K562 (cell line): ENCODE results near the gene CPVL. TPM values are rescaled to one million over a fixed set of nuclear protein-coding genes. Genes with fewer than 3 reads are reported as not detected.

Source experiments
- ATAC-seq: fragments of 200-7000 bp; cut with Tn5 transposase; 3 replicates; pipeline ENCODE4 v1.9.1; 2020; ENCODE audit warnings: moderate library complexity
- BruUV-seq: library from RNA; stranded (reverse); fragments of 400-500 nt; replicated peaks from 2 replicates; lab custom pipeline; 2021; lab: Mats Ljungman, UMichigan
- CTCF ChIA-PET: fragments of 300-600 bp; formaldehyde crosslinking; extraction: SDS; loops from one replicate; lab custom pipeline; 2021; ENCODE audit warnings: low intra/inter-chr PET ratio; lab: Yijun Ruan, JAX
- POLR2A ChIA-PET: fragments of 300-600, 350-650 bp; sonication (Branson Sonifier 250); formaldehyde crosslinking; extraction: SDS; loops from one replicate; lab custom pipeline; 2021; ENCODE audit warnings: antibody characterized with exemption, inconsistent platforms; lab: Yijun Ruan, JAX
- DNase-seq, 4 experiments: peaks; one replicate each; pipeline versions ENCODE4 v3.0.0 to v3.0.0-alpha.2; 2011 to 2018; ENCODE audit warnings: low spot score in 3 of 4, mixed read lengths in 3 of 4; ENCODE audit errors: extremely low read depth in 1 of 4
- FAIRE-seq: peaks from 2 replicates; lab custom pipeline; 2011; peaks lifted over from hg19 to GRCh38; lab: Jason Lieb, UNC
- H2AFZ ChIP-seq: 2 replicates; pipeline ENCODE4 v1.6.0; 2011; ENCODE audit warnings: low read depth, low read length, control low read depth, inconsistent platforms
- H3K27ac ChIP-seq: fragments of 200-600 bp; 3 replicates; pipeline ENCODE4 v1.8.0; 2011; ENCODE audit warnings: low read depth, mild to moderate bottlenecking, control low read depth, inconsistent platforms, low read length, moderate library complexity, mixed read lengths; ENCODE audit errors: extremely low read depth
- H3K27me3 ChIP-seq, 2 experiments: fragments of 300-600 bp in 1 of 2; 2 replicates in 1 of 2; 3 replicates in 1 of 2; pipeline versions ENCODE4 v1.6.0 to v1.8.0; 2011; ENCODE audit warnings: inconsistent platforms in 2 of 2, low read length in 2 of 2, mild to moderate bottlenecking in 1 of 2, mixed read lengths in 1 of 2, moderate library complexity in 1 of 2; ENCODE audit not compliant: control insufficient read depth in 2 of 2, insufficient read depth in 2 of 2
- H3K36me3 ChIP-seq: fragments of 300-600 bp; 3 replicates; pipeline ENCODE4 v1.8.0; 2011; ENCODE audit warnings: mild to moderate bottlenecking, low read length, inconsistent platforms; ENCODE audit not compliant: control insufficient read depth, insufficient read depth
- H3K4me1 ChIP-seq, 2 experiments: fragments of 200-600 bp in 1 of 2; replicated peaks in 1 of 2; 2 replicates in 1 of 2; 3 replicates in 1 of 2; pipeline versions ENCODE4 v1.5.1 to v1.8.0; 2011; ENCODE audit warnings: inconsistent platforms in 2 of 2, low read length in 2 of 2, mild to moderate bottlenecking in 1 of 2, mixed read lengths in 1 of 2, moderate library complexity in 1 of 2; ENCODE audit not compliant: control insufficient read depth in 2 of 2, insufficient read depth in 2 of 2
- H3K4me2 ChIP-seq: 2 replicates; pipeline ENCODE4 v1.6.1; 2011; ENCODE audit warnings: low read length, control low read depth, inconsistent platforms, mixed read lengths; ENCODE audit not compliant: insufficient read depth
- H3K4me3 ChIP-seq: fragments of 200-600 bp; sonication (generic), shearing (Covaris generic); 2 replicates; pipeline ENCODE4 v1.5.1; 2016; ENCODE audit warnings: control low read depth, inconsistent platforms
- H3K79me2 ChIP-seq: fragments of 200-600 bp; 3 replicates; pipeline ENCODE4 v1.8.0; 2011; ENCODE audit warnings: low read length, inconsistent platforms; ENCODE audit not compliant: control insufficient read depth, insufficient read depth
- H3K9ac ChIP-seq, 2 experiments: 2 replicates each; pipeline versions ENCODE4 v1.6.0 to v1.6.1; 2011; ENCODE audit warnings: low read depth in 2 of 2, low read length in 2 of 2, control low read depth in 1 of 2, inconsistent platforms in 1 of 2, mild to moderate bottlenecking in 1 of 2, mixed read lengths in 1 of 2; ENCODE audit not compliant: insufficient read depth in 1 of 2
- H3K9me1 ChIP-seq: one replicate; pipeline ENCODE4 v1.6.0; 2011; ENCODE audit warnings: inconsistent platforms, mild to moderate bottlenecking, low read length, moderate library complexity; ENCODE audit not compliant: control insufficient read depth, insufficient read depth
- H3K9me3 ChIP-seq: replicated peaks from 2 replicates; pipeline ENCODE4 v1.5.1; 2011; ENCODE audit warnings: low read depth, low read length, inconsistent platforms; ENCODE audit not compliant: control insufficient read depth, insufficient read depth
- H4K20me1 ChIP-seq: replicated peaks from 2 replicates; pipeline ENCODE4 v1.6.1; 2011; ENCODE audit warnings: low read length, inconsistent platforms, mixed read lengths; ENCODE audit not compliant: control insufficient read depth, insufficient read depth
- BCL6 ChIP-seq: fragments of 250-450 bp; sonication (Bioruptor Pico); IDR thresholded peaks from 2 replicates; pipeline ENCODE4 v1.4.0; 2020
- BMI1 ChIP-seq: fragments of 150-350 bp; IDR thresholded peaks from 2 replicates; pipeline ENCODE4 v1.6.1; 2014; ENCODE audit warnings: low read length
- GTF3C2 ChIP-seq: IDR thresholded peaks from 3 replicates; pipeline ENCODE4 v1.6.1; 2011; ENCODE audit warnings: borderline replicate concordance, mild to moderate bottlenecking, moderate library complexity; ENCODE audit not compliant: insufficient read length; ENCODE audit errors: extremely low read depth
- HNRNPH1 ChIP-seq: fragments of 200-400 bp; formaldehyde crosslinking; optimal IDR thresholded peaks from 2 replicates; pipeline ENCODE3; 2017; ENCODE audit warnings: low read depth, mild to moderate bottlenecking, low read length, moderate library complexity
- HOMEZ ChIP-seq: fragments of 250-450 bp; sonication (Bioruptor Pico); IDR thresholded peaks from 2 replicates; pipeline ENCODE4 v1.4.0; 2020; ENCODE audit warnings: mild to moderate bottlenecking, moderate library complexity
- KDM2B ChIP-seq: fragments of 250-450 bp; sonication (Bioruptor Pico); IDR thresholded peaks from 2 replicates; pipeline ENCODE4 v1.8.0; 2021; ENCODE audit warnings: mild to moderate bottlenecking, moderate library complexity
- KLF16 ChIP-seq: IDR thresholded peaks from 2 replicates; pipeline ENCODE4 v1.6.1; 2016; ENCODE audit warnings: antibody characterized with exemption
- NFIC ChIP-seq: fragments of 450-650 bp; IDR thresholded peaks from 2 replicates; pipeline ENCODE4 v1.6.1; 2017; ENCODE audit warnings: mild to moderate bottlenecking, inconsistent platforms
- NR2F6 ChIP-seq: fragments of 450-650 bp; formaldehyde crosslinking; IDR thresholded peaks from 2 replicates; pipeline ENCODE4 v1.4.0; 2020; ENCODE audit warnings: mild to moderate bottlenecking
- SNAPC5 ChIP-seq: fragments of 250-450 bp; sonication (Bioruptor Pico); IDR thresholded peaks from 2 replicates; pipeline ENCODE4 v1.8.0; 2021; ENCODE audit warnings: moderate library complexity, mild to moderate bottlenecking, inconsistent platforms
- SOX6 ChIP-seq: fragments of 450-650 bp; IDR thresholded peaks from 2 replicates; pipeline ENCODE4 v1.6.1; 2014; ENCODE audit warnings: mild to moderate bottlenecking
- STAT5B ChIP-seq: fragments of 250-450 bp; sonication (Bioruptor Pico); IDR thresholded peaks from 2 replicates; pipeline ENCODE4 v1.8.0; 2021; ENCODE audit warnings: mild to moderate bottlenecking, inconsistent platforms
- ZBED1 ChIP-seq: IDR thresholded peaks from 2 replicates; pipeline ENCODE4 v1.6.1; 2014
- ZC3H11A ChIP-seq: IDR thresholded peaks from 2 replicates; pipeline ENCODE4 v1.6.1; 2012; ENCODE audit warnings: low read depth, low read length, improper control_type of control experiment
- ZC3H8 ChIP-seq: fragments of 450-650 bp; IDR thresholded peaks from 2 replicates; pipeline ENCODE4 v1.6.1; 2017
- ZNF280A ChIP-seq: fragments of 450-650 bp; IDR thresholded peaks from 2 replicates; pipeline ENCODE4 v1.6.1; 2018; ENCODE audit warnings: mild to moderate bottlenecking, low read depth; ENCODE audit not compliant: partially characterized antibody
- ZNF57 ChIP-seq: fragments of 450-650 bp; formaldehyde crosslinking; IDR thresholded peaks from 2 replicates; pipeline ENCODE4 v1.4.0; 2020; ENCODE audit warnings: mild to moderate bottlenecking, moderate library complexity
- ZNF707 ChIP-seq: fragments of 250-450 bp; sonication (Bioruptor Pico); conservative IDR thresholded peaks from 2 replicates; pipeline ENCODE4 v1.8.0; 2022; ENCODE audit warnings: inconsistent platforms, mild to moderate bottlenecking, moderate library complexity
- WGBS: fragments of 100-300 bp; shearing (Covaris generic); methylation state at CpG from one replicate; pipeline ENCODE4 v1.1.6; 2016; ENCODE audit warnings: low coverage, mixed read lengths; ENCODE audit not compliant: insufficient coverage; ENCODE audit errors: missing lambda C conversion rate; 5-methylcytosine and 5-hydroxymethylcytosine counted together
- in situ Hi-C: fragments of 300-500 bp; cut with MboI; formaldehyde crosslinking; loops from 4 replicates; pipeline ENCODE4 v1.15.0; 2018; ENCODE audit warnings: inconsistent platforms, mixed read lengths
- intact Hi-C: fragments of 100-400 bp; cut with micrococcal nuclease; formaldehyde crosslinking; loops from 2 replicates; pipeline ENCODE4 v1.14.2; 2022
- polyA plus RNA-seq, 8 experiments: library from polyadenylated mRNA; depleted of rRNA in 4 of 8; stranded (reverse) in 5 of 8; unstranded in 3 of 8; fragments of >200 nt; fragmentation: Nextera tagmentation in 2 of 8; fragmentation: Illumina TruSeq in 1 of 8; extraction: Ambion mirVana in 2 of 8; extraction: Trizol in 1 of 8; gene quantifications; 2 replicates each; pipeline versions ENCODE4 v1.2.1 to v1.2.3, GENCODE V29; 2011 to 2014; ENCODE audit warnings: inconsistent platforms in 1 of 8, missing spikeins in 1 of 8
- total RNA-seq, 7 experiments: library from RNA; depleted of rRNA in 6 of 7; stranded (reverse); fragments of >200 nt in 6 of 7; fragmentation: Illumina TruSeq in 2 of 7; extraction: Trizol in 2 of 7; gene quantifications; 2 replicates each; pipeline versions ENCODE4 v1.2.1 to v1.2.3, GENCODE V29; 2011 to 2021; ENCODE audit warnings: low replicate concordance in 1 of 7

CPVL gene
- total and polyA plus RNA-seq, 9 of the 15 experiments (the other 6 are each of a cell fraction or from before 2014, with no cell fraction given), result 0.89 to 2.4 (median 1.5) TPM

- POLR2A ChIA-PET, result interaction anchor here (1.1 kb wide), 2 partner anchors 14 to 201 kb away, joined by 3 to 4 read pairs; no protein-coding TSS in a partner anchor
- 4% methylated on average over 5 of the region's 5 CpGs for WGBS
- BruUV-seq, result no TSS peak
- Histone ChIP-seq H3K79me2 (no peaks in the 10 kb centered on the region), H3K9ac (no peak overlapping the region), H3K4me3 (no peak overlapping the region), H3K27ac (no peak overlapping the region), H3K27me3 (no peaks in the 10 kb centered on the region), H3K9me1 (no peaks in the 10 kb centered on the region), H3K36me3 (no peaks in the 10 kb centered on the region), H3K9me3 (no peaks in the 10 kb centered on the region), H3K4me1 (no peaks in the 10 kb centered on the region), H3K4me2 (no peak overlapping the region), H2AFZ (no peak overlapping the region), H4K20me1 (no peaks in the 10 kb centered on the region)
- no peak for FAIRE-seq
- DNase-seq, result no peak
- intact Hi-C loops (no loop called here), in situ Hi-C loops (no loop called here)
- CTCF ChIA-PET, result no interaction called here
- ATAC-seq, result no peak
- TF ChIP-seq BCL6 (CRISPR knock-in tag) (no peak), KLF16 (no peak), HOMEZ (CRISPR knock-in tag) (no peak), BMI1 (no peak), ZNF707 (CRISPR knock-in tag) (no peak), NFIC (no peak), ZC3H11A (no peak), SNAPC5 (CRISPR knock-in tag) (no peak), ZC3H8 (no peak), GTF3C2 (no peak), ZNF57 (CRISPR knock-in tag) (no peak), NR2F6 (CRISPR knock-in tag) (no peak), HNRNPH1 (no peak), ZNF280A (no peak), SOX6 (no peak), KDM2B (CRISPR knock-in tag) (no peak), STAT5B (no peak), ZBED1 (no peak)
Observed at GRCh38 chr7:29116361-29117200, 29.8 kb downstream of the CPVL start.
